Kidney (tissue), 14 donors: Measurements from ENCODE around the gene ZNF438. TPM values are rescaled to one million over a fixed set of nuclear protein-coding genes. Genes with fewer than 3 reads are reported as not detected.
"Not testable (repeated sequence)": the region's sequence is repeated elsewhere in the genome, so short reads cannot be mapped to it uniquely, and the experiment has no call there.

Experiments
- DNase-seq, 5 donors: peaks; one replicate each; pipeline ENCODE4 v3.0.0-alpha.2; 2013 to 2020
- FAIRE-seq: peaks from 2 replicates; lab custom pipeline; 2012; peaks lifted over from hg19 to GRCh38; lab: Jason Lieb, UNC
- H3K27ac ChIP-seq, 2 donors: one replicate each; pipeline ENCODE4 v1.7.0; 2013; ENCODE audit warnings: low read depth in 2 of 2, low read length in 2 of 2, inconsistent platforms in 1 of 2
- H3K27me3 ChIP-seq: one replicate; pipeline ENCODE4 v1.7.1; 2013; ENCODE audit warnings: low read length, inconsistent platforms; ENCODE audit not compliant: control insufficient read depth, insufficient read depth
- H3K36me3 ChIP-seq, 3 donors: one replicate each; pipeline versions ENCODE4 v1.7.0 to v1.7.1; 2013; ENCODE audit warnings: low read length in 3 of 3, control low read depth in 1 of 3, inconsistent platforms in 1 of 3; ENCODE audit not compliant: insufficient read depth in 3 of 3, control insufficient read depth in 2 of 3
- H3K4me1 ChIP-seq, 3 donors: one replicate each; pipeline versions ENCODE4 v1.7.0 to v1.7.1; 2013; ENCODE audit warnings: low read length in 3 of 3, inconsistent platforms in 1 of 3, low read depth in 1 of 3; ENCODE audit not compliant: control insufficient read depth in 2 of 3, insufficient read depth in 2 of 3
- H3K4me3 ChIP-seq, 3 donors: one replicate each; pipeline versions ENCODE4 v1.7.0 to v1.8.1; 2013; ENCODE audit warnings: low read length in 3 of 3, control low read depth in 1 of 3, inconsistent platforms in 1 of 3
- H3K9ac ChIP-seq, 3 donors: one replicate each; pipeline versions ENCODE4 v1.7.0 to v1.7.1; 2013; ENCODE audit warnings: low read length in 3 of 3, control low read depth in 1 of 3, inconsistent platforms in 1 of 3
- H3K9me3 ChIP-seq, 3 donors: one replicate each; pipeline versions ENCODE4 v1.7.0 to v1.7.1; 2013; ENCODE audit warnings: low read length in 3 of 3, control low read depth in 1 of 3, inconsistent platforms in 1 of 3; ENCODE audit not compliant: control insufficient read depth in 2 of 3, insufficient read depth in 1 of 3
- CTCF ChIP-seq: IDR thresholded peaks from 3 replicates; pipeline ENCODE4 v1.5.1; 2012; ENCODE audit warnings: mild to moderate bottlenecking, moderate library complexity, borderline replicate concordance; ENCODE audit not compliant: insufficient read depth; ENCODE audit errors: extremely low read depth
- intact Hi-C: fragments of 100-400 bp; cut with DNase I; formaldehyde crosslinking; loops from one replicate; pipeline ENCODE4 v1.11.1; 2022
- polyA plus RNA-seq: library from polyadenylated mRNA; stranded (reverse); fragments of 350-450 nt; fragmentation: Illumina TruSeq; extraction: RNeasy Lipid Tissue Mini Kit (QIAGEN cat#74804); gene quantifications from one replicate; pipeline ENCODE4 v1.2.3, GENCODE V29; 2014; ENCODE audit warnings: low read depth, low replicate concordance; ENCODE audit not compliant: insufficient read depth
- total RNA-seq: library from RNA; stranded (reverse); fragmentation: NEBNext Ultra II Directional; extraction: Animal tissue kit (Norgen Biotek cat#: 25700); gene quantifications from one replicate; pipeline ENCODE4 v1.2.1, GENCODE V29; 2021
- donor health status: control.
- donor health status: control.
- donor health status: control.
- donor health status: control.
- donor health status: control.
- donor health status: DM: yes; HTN: yes; CAD: no.
- donor health status: Normal renal cell carcinoma (clear cell type).

ZNF438 gene
- total and polyA plus RNA-seq, 2 donors from 2014 or later = 5.9 to 9.9 TPM

- DNase-seq (no peak), FAIRE-seq (no peak)
- Histone ChIP-seq H3K9ac (no peak overlapping the region), H3K4me1 (no peaks in the 10 kb centered on the region), H3K4me3 (no peak overlapping the region), H3K27ac (no peak overlapping the region), H3K27me3 (no peaks in the 10 kb centered on the region), H3K36me3 (peaks cover 0 to 5% (median 0%) of the 10 kb centered on the region in 3 donors), H3K9me3 (no peaks in the 10 kb centered on the region)
- intact Hi-C loops = no loop called here
- TF ChIP-seq CTCF = no peak
Observed at GRCh38 chr10:30931094-30931493, 100.6 kb downstream of the ZNF438 start.

GRCh38 chr10:30929901-30930520 is 101.7 kb downstream of the ZNF438 start:
- DNase-seq (peak in 1 of 5 donors; percentile 58), FAIRE-seq (no peak)
- Histone ChIP-seq H3K4me1 (no peaks in the 10 kb centered on the region), H3K27ac (no peak overlapping the region), H3K27me3 (no peaks in the 10 kb centered on the region), H3K36me3 (peaks cover 0 to under 1% (median 0%) of the 10 kb centered on the region in 3 donors), H3K9ac (no peak overlapping the region), H3K9me3 (no peaks in the 10 kb centered on the region), H3K4me3 (no peak overlapping the region)
- intact Hi-C loops = no loop called here
- TF ChIP-seq CTCF = no peak

- H3K9me3 ChIP-seq, FAIRE-seq: not testable (repeated sequence)
Observed at GRCh38 chr10:30929311-30929729, 102.3 kb downstream of the ZNF438 start.

GRCh38 chr10:30928742-30929141 is 102.9 kb downstream of the ZNF438 start:
- Histone ChIP-seq H3K36me3 (peaks cover 0 to 2% (median 0%) of the 10 kb centered on the region in 3 donors), H3K27me3 (no peaks in the 10 kb centered on the region), H3K27ac (no peak overlapping the region), H3K9ac (no peak overlapping the region), H3K9me3 (peaks cover 0 to 5% (median 1%) of the 10 kb centered on the region in 3 donors), H3K4me1 (no peaks in the 10 kb centered on the region), H3K4me3 (no peak overlapping the region)
- TF ChIP-seq CTCF = no peak
- FAIRE-seq = no peak
- no peak for DNase-seq
- intact Hi-C loops = no loop called here

More at GRCh38 chr10:30929311-30929729, 102.3 kb downstream of the ZNF438 start:
- H3K36me3 ChIP-seq, H3K27ac ChIP-seq, DNase-seq, H3K4me1 ChIP-seq, H3K9ac ChIP-seq, H3K27me3 ChIP-seq, H3K4me3 ChIP-seq, intact Hi-C loops: not testable (repeated sequence)
